Measurements from ENCODE around the gene TPR.
A peak's percentile ranks its signal among the peaks of the same experiment; 100 is the strongest.
"Not testable (repeated sequence)": the region's sequence is repeated elsewhere in the genome, so short reads cannot be mapped to it uniquely, and the experiment has no call there.

The TPR gene

GRCh38 chr1:186375152-186375928, at the start of gene TPR, which contains the start of gene ODR4:
TSS of gene TPR (minus strand) at chr1:186375253. CDS start at chr1:186375028, 225 bp downstream.
TSS of gene ODR4 (plus strand) at chr1:186375838. CDS start at chr1:186379786, 3,948 bp downstream.
- DNase-seq (ENCODE audit: low read depth in 3 of 3) = peak; percentile 88 to 92 (median 91)

- DNase-seq (ENCODE audit: low read depth in 3 of 3) = no peak
Observed at GRCh38 chr1:186424539-186424938, 49.5 kb upstream of the TPR start.

GRCh38 chr1:186421446-186421845, 46.4 kb upstream of the TPR start:
- DNase-seq (ENCODE audit: low read depth in 3 of 3) = no peak

GRCh38 chr1:186420923-186421322, 45.9 kb upstream of the TPR start:
- no peak for DNase-seq (ENCODE audit: low read depth in 3 of 3)

- DNase-seq (ENCODE audit: low read depth in 3 of 3) = no peak
Observed at GRCh38 chr1:186420311-186420710, 45.3 kb upstream of the TPR start.

- no peak for DNase-seq (ENCODE audit: low read depth in 3 of 3)
Observed at GRCh38 chr1:186418503-186418902, 43.5 kb upstream of the TPR start.

GRCh38 chr1:186413319-186413718, 38.3 kb upstream of the TPR start:
- no peak for DNase-seq (ENCODE audit: low read depth in 3 of 3)

- no peak for DNase-seq (ENCODE audit: low read depth in 3 of 3)
Observed at GRCh38 chr1:186409091-186409490, 34.0 kb upstream of the TPR start.

- DNase-seq (ENCODE audit: low read depth in 3 of 3) = no peak
Observed at GRCh38 chr1:186404454-186405051, 29.5 kb upstream of the TPR start.

GRCh38 chr1:186403632-186404031, 28.6 kb upstream of the TPR start:
- DNase-seq (ENCODE audit: low read depth in 3 of 3) = no peak

GRCh38 chr1:186401446-186401845, 26.4 kb upstream of the TPR start:
- DNase-seq (ENCODE audit: low read depth in 3 of 3) = not testable (repeated sequence)

- not testable (repeated sequence) for DNase-seq (ENCODE audit: low read depth in 3 of 3)
Observed at GRCh38 chr1:186392711-186393110, 17.7 kb upstream of the TPR start.

GRCh38 chr1:186391841-186392240, 16.8 kb upstream of the TPR start:
- DNase-seq (ENCODE audit: low read depth in 3 of 3) = no peak

- no peak for DNase-seq (ENCODE audit: low read depth in 3 of 3)
Observed at GRCh38 chr1:186390925-186391324, 15.9 kb upstream of the TPR start.

- DNase-seq (ENCODE audit: low read depth in 3 of 3) = no peak
Observed at GRCh38 chr1:186386725-186387383, 11.8 kb upstream of the TPR start.

GRCh38 chr1:186375929-186376319, 871 bp upstream of the TPR start:
- no peak for DNase-seq (ENCODE audit: low read depth in 3 of 3)

- peak in 1 of 3 experiments; percentile 1 for DNase-seq (ENCODE audit: low read depth in 3 of 3)
Observed at GRCh38 chr1:186374303-186375151, 526 bp downstream of the TPR start.

GRCh38 chr1:186347837-186348691, 27.0 kb downstream of the TPR start:
- not testable (repeated sequence) for DNase-seq (ENCODE audit: low read depth in 3 of 3)

GRCh38 chr1:186340772-186341171, 34.3 kb downstream of the TPR start:
- DNase-seq (ENCODE audit: low read depth in 3 of 3) = no peak

- DNase-seq (ENCODE audit: low read depth in 3 of 3) = no peak
Observed at GRCh38 chr1:186337554-186337953, 37.5 kb downstream of the TPR start.

- DNase-seq (ENCODE audit: low read depth in 3 of 3) = no peak
Observed at GRCh38 chr1:186330758-186331157, 44.3 kb downstream of the TPR start.
